ENCODE data around the gene ARPC5L. TPM values are rescaled to one million over a fixed set of nuclear protein-coding genes. Genes with fewer than 3 reads are reported as not detected.

Gene ARPC5L
- total and polyA plus RNA-seq, 2 of the 13 experiments (the other 11 are each of a cell fraction or from before 2014, with no cell fraction given), result 29.9 to 33.8 TPM

GRCh38 chr9:124858330-124859046 is 3.4 kb upstream of the ARPC5L start:
- H3K27ac ChIP-seq (ENCODE audit: extremely low read length, insufficient read depth, low read length), result no peak overlapping the region
- WGBS (ENCODE audit: low lambda C conversion rate), result 100% methylated on average over 4 of the region's 9 CpGs

More at GRCh38 chr9:124858330-124859046, 3.4 kb upstream of the ARPC5L start:
- Histone ChIP-seq H2AFZ (ENCODE audit: low read length) (no peak overlapping the region), H3K4me1 (ENCODE audit: insufficient read depth, low read length) (peaks cover 44% of the 10 kb centered on the region), H3K36me3 (replicated peaks in 1 of 2; ENCODE audit: control insufficient read depth in 1 of 2, insufficient read depth in 2 of 2, low read length in 2 of 2) (peaks cover 17 to 37% of the 10 kb centered on the region in 2 experiments), H4K20me1 (ENCODE audit: insufficient read depth, low read length) (peaks cover 43% of the 10 kb centered on the region), H3K79me2 (ENCODE audit: insufficient read depth, low read length) (peaks cover 29% of the 10 kb centered on the region), H3K4me3 (replicated peaks in 1 of 3; ENCODE audit: insufficient read depth in 1 of 3, low read depth in 2 of 3, low read length in 3 of 3) (no peak overlapping the region; a peak in 1 of 6 replicates), H3K9me3 (ENCODE audit: low read length) (no peaks in the 10 kb centered on the region), H3K4me2 (ENCODE audit: low read depth, low read length) (no peak overlapping the region), H3K9ac (ENCODE audit: insufficient read depth, low read depth, low read length) (no peak overlapping the region), H3K27me3 (ENCODE audit: control insufficient read depth in 1 of 2, insufficient read depth in 2 of 2, low read length in 2 of 2) (no peaks in the 10 kb centered on the region; a peak in 2 of 5 replicates)
- in situ Hi-C loops (cut with HindIII; ENCODE audit: extremely low pct_ligation_motif_present, low pct_unique_long_range_greater_than_20kb) (no loop called here), intact Hi-C loops (cut with micrococcal nuclease; ENCODE audit: unreplicated experiment) (no loop called here)
- BruUV-seq (replicated peaks), result no TSS peak
- no peak for TF ChIP-seq ZFP41 (CRISPR knock-in tag; IDR thresholded peaks at IDR 0.05; ENCODE audit: borderline replicate concordance)
- TF ChIP-seq RBFOX2 (IDR thresholded peaks at IDR 0.05; ENCODE audit: low read depth, low read length), result peak; percentile 29; the same call in 1 of the 2 replicates
- peak; percentile 24; the same call in 1 of the 2 replicates for TF ChIP-seq ZNF687 (CRISPR knock-in tag; IDR thresholded peaks at IDR 0.05)
- TF ChIP-seq, protein P1, sequence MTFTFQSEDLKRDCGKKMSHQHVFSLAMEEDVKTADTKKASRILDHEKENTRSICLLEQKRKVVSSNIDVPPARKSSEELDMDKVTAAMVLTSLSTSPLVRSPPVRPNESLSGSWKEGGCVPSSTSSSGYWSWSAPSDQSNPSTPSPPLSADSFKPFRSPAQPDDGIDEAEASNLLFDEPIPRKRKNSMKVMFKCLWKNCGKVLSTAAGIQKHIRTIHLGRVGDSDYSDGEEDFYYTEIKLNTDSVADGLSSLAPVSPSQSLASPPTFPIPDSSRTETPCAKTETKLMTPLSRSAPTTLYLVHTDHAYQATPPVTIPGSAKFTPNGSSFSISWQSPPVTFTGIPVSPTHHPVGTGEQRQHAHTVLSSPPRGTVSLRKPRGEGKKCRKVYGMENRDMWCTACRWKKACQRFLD (CRISPR knock-in tag; IDR thresholded peaks at IDR 0.05; ENCODE audit: borderline replicate concordance), result no peak
- TF ChIP-seq POLR2A (IDR thresholded peaks at IDR 0.05; ENCODE audit: insufficient read depth in 1 of 2, low read depth in 2 of 2, low read length in 2 of 2), result peak in 1 of 2 experiments; percentile 26; a peak in 1 of 4 replicates
- peak; percentile 38 for TF ChIP-seq RBM22 (optimal IDR thresholded peaks at IDR 0.05; ENCODE audit: low read length)
- TF ChIP-seq HNRNPL (IDR thresholded peaks at IDR 0.05; ENCODE audit: low read depth, low read length), result 0 out of 2 replicates have a peak, but pooled peaks have one; percentile 30
- no peak for DNase-seq (ENCODE audit: low spot score)
- ChIA-PET CTCF (ENCODE audit: low intra/inter-chr PET ratio, low total read pairs) (no interaction called here), POLR2A (interaction anchor here (0.6 to 1.4 kb wide), 3 partner anchors 10 to 272 kb away, joined by 3 to 4 read pairs (median 3); no protein-coding TSS in a partner anchor)
- FAIRE-seq, result no peak
- ATAC-seq, result no peak
